Measurements from ENCODE around the gene FH. TPM values are rescaled to one million over a fixed set of nuclear protein-coding genes. Genes with fewer than 3 reads are reported as not detected.

FH gene
- total RNA-seq, 1 donor from 2014 or later = 53.6 TPM

GRCh38 chr1:241464985-241465384 lies 54.6 kb downstream of the FH start:
- no peak for DNase-seq (ENCODE audit: low read depth)
- TF ChIP-seq CTCF (IDR thresholded peaks at IDR 0.05; ENCODE audit: insufficient read depth, low read length, poor library complexity, severe bottlenecking) = no peak
- Histone ChIP-seq H3K36me3 (ENCODE audit: control insufficient read depth, insufficient read depth, low read length) (no peaks in the 10 kb centered on the region), H3K4me3 (ENCODE audit: low read depth, low read length) (no peak overlapping the region), H3K27me3 (ENCODE audit: control insufficient read depth, insufficient read depth, low read length) (no peaks in the 10 kb centered on the region)

- Histone ChIP-seq H3K27me3 (ENCODE audit: control insufficient read depth, insufficient read depth, low read length) (no peaks in the 10 kb centered on the region), H3K36me3 (ENCODE audit: control insufficient read depth, insufficient read depth, low read length) (no peaks in the 10 kb centered on the region), H3K4me3 (ENCODE audit: low read depth, low read length) (no peak overlapping the region)
- no peak for TF ChIP-seq CTCF (IDR thresholded peaks at IDR 0.05; ENCODE audit: insufficient read depth, low read length, poor library complexity, severe bottlenecking)
- DNase-seq (ENCODE audit: low read depth) = no peak
Measured at GRCh38 chr1:241462391-241462790, 57.2 kb downstream of the FH start.

GRCh38 chr1:241460098-241460873 lies 59.3 kb downstream of the FH start:
- Histone ChIP-seq H3K27me3 (ENCODE audit: control insufficient read depth, insufficient read depth, low read length) (no peaks in the 10 kb centered on the region), H3K4me3 (ENCODE audit: low read depth, low read length) (no peak overlapping the region), H3K36me3 (ENCODE audit: control insufficient read depth, insufficient read depth, low read length) (no peaks in the 10 kb centered on the region)
- DNase-seq (ENCODE audit: low read depth) = no peak
- no peak for TF ChIP-seq CTCF (IDR thresholded peaks at IDR 0.05; ENCODE audit: insufficient read depth, low read length, poor library complexity, severe bottlenecking)

GRCh38 chr1:241459186-241459802 lies 60.3 kb downstream of the FH start:
- no peak for DNase-seq (ENCODE audit: low read depth)
- H3K4me3 ChIP-seq (ENCODE audit: low read depth, low read length) = no peak overlapping the region
- no peaks in the 10 kb centered on the region for H3K36me3 ChIP-seq (ENCODE audit: control insufficient read depth, insufficient read depth, low read length)
- no peaks in the 10 kb centered on the region for H3K27me3 ChIP-seq (ENCODE audit: control insufficient read depth, insufficient read depth, low read length)
- no peak for TF ChIP-seq CTCF (IDR thresholded peaks at IDR 0.05; ENCODE audit: insufficient read depth, low read length, poor library complexity, severe bottlenecking)

GRCh38 chr1:241457421-241457820 lies 62.1 kb downstream of the FH start:
- no peak for TF ChIP-seq CTCF (IDR thresholded peaks at IDR 0.05; ENCODE audit: insufficient read depth, low read length, poor library complexity, severe bottlenecking)

More at GRCh38 chr1:241457421-241457820, 62.1 kb downstream of the FH start:
- Histone ChIP-seq H3K36me3 (ENCODE audit: control insufficient read depth, insufficient read depth, low read length) (no peaks in the 10 kb centered on the region), H3K27me3 (ENCODE audit: control insufficient read depth, insufficient read depth, low read length) (no peaks in the 10 kb centered on the region), H3K4me3 (ENCODE audit: low read depth, low read length) (no peak overlapping the region)
- no peak for DNase-seq (ENCODE audit: low read depth)

Measured in kidney epithelial cell (primary cell).